HCT116 (cell line): ENCODE data around the gene OVAAL. TPM values are rescaled to one million over a fixed set of nuclear protein-coding genes. Genes with fewer than 3 reads are reported as not detected.

Source experiments
- ATAC-seq: fragments of 200-7000 bp; cut with Tn5 transposase; 2 replicates; pipeline ENCODE4 v1.9.1; 2020; ENCODE audit warnings: mild to moderate bottlenecking, moderate library complexity
- BruUV-seq: library from RNA; stranded (reverse); fragments of 400-500 nt; replicated peaks from 2 replicates; lab custom pipeline; 2021; lab: Mats Ljungman, UMichigan
- CTCF ChIA-PET: fragments of 300-600 bp; sonication (Branson Sonifier 250); formaldehyde crosslinking; loops from one replicate; lab custom pipeline; 2021; ENCODE audit warnings: antibody characterized with exemption; lab: Charles Lee
- POLR2A ChIA-PET: fragments of 300-600, 350-600 bp; sonication (Branson Sonifier 250); formaldehyde crosslinking; loops from one replicate; lab custom pipeline; 2021; ENCODE audit warnings: antibody characterized with exemption; lab: Charles Lee
- RAD21 ChIA-PET, 2 experiments: fragments of 300-600 bp; sonication (Branson Sonifier 250); formaldehyde crosslinking; loops; one replicate each; lab custom pipeline; 2023; ENCODE audit warnings: low total read pairs in 2 of 2; ENCODE audit not compliant: uncharacterized antibody in 2 of 2, unreplicated experiment in 2 of 2, low non-redundant PET in 1 of 2; lab: Charles Lee
- DNase-seq: peaks from one replicate; pipeline ENCODE4 v3.0.0-alpha.2; 2010; ENCODE audit warnings: low read depth, low spot score
- H2AFZ ChIP-seq: fragments of 200-600 bp; shearing (Covaris generic), sonication (generic); 2 replicates; pipeline ENCODE4 v1.6.1; 2017; ENCODE audit warnings: low read depth, mixed run types, mixed read lengths, antibody characterized with exemption, low read length; ENCODE audit not compliant: poor library complexity, severe bottlenecking
- H3K27ac ChIP-seq: 2 replicates; pipeline ENCODE4 v1.5.1; 2012; ENCODE audit warnings: low read depth, low read length
- H3K27me3 ChIP-seq: fragments of 200-600 bp; sonication (generic); 2 replicates; pipeline ENCODE4 v1.6.1; 2016; ENCODE audit warnings: mixed run types, low read length, mixed read lengths; ENCODE audit not compliant: insufficient read depth
- H3K36me3 ChIP-seq, 2 experiments: fragments of 200-500 bp in 1 of 2; fragments of 200-600 bp in 1 of 2; sonication (Bioruptor generic) in 1 of 2; sonication (generic) in 1 of 2; 2 replicates each; pipeline versions ENCODE4 v1.5.1 to v1.6.1; 2014 to 2016; ENCODE audit warnings: low read length in 2 of 2, inconsistent platforms in 1 of 2, mixed read lengths in 1 of 2, mixed run types in 1 of 2; ENCODE audit not compliant: insufficient read depth in 2 of 2, control insufficient read depth in 1 of 2
- H3K4me1 ChIP-seq, 2 experiments: fragments of 200-600 bp in 1 of 2; sonication (generic) in 1 of 2; 2 replicates each; pipeline versions ENCODE4 v1.5.1 to v1.6.1; 2012 to 2017; ENCODE audit warnings: low read length in 2 of 2, inconsistent platforms in 1 of 2, mild to moderate bottlenecking in 1 of 2, mixed read lengths in 1 of 2, mixed run types in 1 of 2, moderate library complexity in 1 of 2; ENCODE audit not compliant: insufficient read depth in 2 of 2, control insufficient read depth in 1 of 2
- H3K4me2 ChIP-seq: fragments of 200-600 bp; sonication (generic); 2 replicates; pipeline ENCODE4 v1.6.1; 2017; ENCODE audit warnings: mixed run types, low read length, mixed read lengths
- H3K4me3 ChIP-seq, 2 experiments: fragments of 200-600 bp in 1 of 2; sonication (generic) in 1 of 2; replicated peaks in 1 of 2; 2 replicates each; pipeline ENCODE4 v1.5.1; 2011 to 2016; ENCODE audit warnings: low read length in 2 of 2, control low read depth in 1 of 2, low read depth in 1 of 2, mild to moderate bottlenecking in 1 of 2, mixed read lengths in 1 of 2, mixed run types in 1 of 2
- H3K79me2 ChIP-seq: fragments of 200-600 bp; sonication (generic); 2 replicates; pipeline ENCODE4 v1.6.1; 2017; ENCODE audit warnings: mild to moderate bottlenecking, mixed run types, low read length, moderate library complexity, mixed read lengths; ENCODE audit not compliant: insufficient read depth
- H3K9ac ChIP-seq: fragments of 200-600 bp; sonication (generic); 2 replicates; pipeline ENCODE4 v1.6.1; 2016; ENCODE audit warnings: low read length, mixed read lengths
- H3K9me2 ChIP-seq: fragments of 200-600 bp; sonication (generic), shearing (Covaris generic); 2 replicates; pipeline ENCODE4 v1.6.1; 2017; ENCODE audit warnings: mixed run types, mild to moderate bottlenecking, moderate library complexity; ENCODE audit not compliant: insufficient read depth
- H3K9me3 ChIP-seq, 2 experiments: fragments of 200-500 bp in 1 of 2; fragments of 200-600 bp in 1 of 2; sonication (Bioruptor generic) in 1 of 2; sonication (generic) in 1 of 2; 2 replicates each; pipeline ENCODE4 v1.6.1; 2014 to 2017; ENCODE audit warnings: low read length in 2 of 2, mixed read lengths in 2 of 2, inconsistent platforms in 1 of 2, low read depth in 1 of 2, mild to moderate bottlenecking in 1 of 2, mixed run types in 1 of 2, moderate library complexity in 1 of 2; ENCODE audit not compliant: control insufficient read depth in 1 of 2, insufficient read depth in 1 of 2
- H4K20me1 ChIP-seq: fragments of 200-600 bp; sonication (generic), shearing (Covaris generic); 2 replicates; pipeline ENCODE4 v1.6.1; 2017; ENCODE audit warnings: mixed run types, mild to moderate bottlenecking, moderate library complexity; ENCODE audit not compliant: insufficient read depth
- CBX3 ChIP-seq: IDR thresholded peaks from 2 replicates; pipeline ENCODE4 v1.6.1; 2012; ENCODE audit warnings: low read depth
- EGR1 ChIP-seq: IDR thresholded peaks from 2 replicates; pipeline ENCODE4 v1.6.1; 2012; ENCODE audit warnings: low read depth
- FOSL1 ChIP-seq: IDR thresholded peaks from 2 replicates; pipeline ENCODE4 v1.6.1; 2012; ENCODE audit warnings: low read depth
- JUND ChIP-seq: IDR thresholded peaks from 2 replicates; pipeline ENCODE4 v1.6.1; 2012
- MAX ChIP-seq: IDR thresholded peaks from 2 replicates; pipeline ENCODE4 v1.6.1; 2012
- SRF ChIP-seq: IDR thresholded peaks from 2 replicates; pipeline ENCODE4 v1.6.1; 2012; ENCODE audit warnings: low read depth
- ZBTB33 ChIP-seq: IDR thresholded peaks from 2 replicates; pipeline ENCODE4 v1.6.1; 2011; ENCODE audit warnings: mild to moderate bottlenecking, low read length, moderate library complexity; ENCODE audit not compliant: insufficient replicate concordance; ENCODE audit errors: extremely low read depth
- intact Hi-C: fragments of 100-400 bp; cut with micrococcal nuclease; formaldehyde crosslinking; loops from 2 replicates; pipeline ENCODE4 v1.10.0; 2022
- total RNA-seq: library from RNA; stranded (reverse); gene quantifications from one replicate; pipeline ENCODE4 v1.2.1, GENCODE V29; 2021; ENCODE audit not compliant: unreplicated experiment
- TF ChIP-seq, protein P1 (sequence below): IDR thresholded peaks from 2 replicates; pipeline ENCODE4 v1.6.1; 2012

Gene OVAAL
- total RNA-seq, 1 experiment from 2014 or later: not detected

- ChIA-PET RAD21 (no interaction called here), CTCF (interaction anchor here (0.6 to 2.1 kb wide), 2 partner anchors 10 to 368 kb away, joined by 5 to 6 read pairs; no protein-coding TSS in a partner anchor), POLR2A (no interaction called here)
- intact Hi-C loops: no loop called here
- Histone ChIP-seq H3K9me2 (no peaks in the 10 kb centered on the region), H3K9me3 (no peaks in the 10 kb centered on the region), H3K36me3 (no peaks in the 10 kb centered on the region), H3K79me2 (no peaks in the 10 kb centered on the region), H3K4me3 (no peak overlapping the region), H3K27me3 (no peaks in the 10 kb centered on the region), H3K4me1 (peaks cover 14 to 25% of the 10 kb centered on the region in 2 experiments), H3K27ac (no peak overlapping the region), H3K9ac (no peak overlapping the region), H4K20me1 (no peaks in the 10 kb centered on the region), H2AFZ (no peak overlapping the region), H3K4me2 (no peak overlapping the region)
- ATAC-seq (no peak), DNase-seq (no peak)
- BruUV-seq: no TSS peak
- TF ChIP-seq MAX: no peak
- TF ChIP-seq ZBTB33: no peak
Observed at GRCh38 chr1:180525715-180526039, 33.1 kb upstream of the OVAAL start.

- Histone ChIP-seq H3K9me2 (no peaks in the 10 kb centered on the region), H3K36me3 (no peaks in the 10 kb centered on the region), H3K4me3 (peak overlapping the region in 1 of 2 experiments; percentile 13; a peak in 1 of 4 replicates), H4K20me1 (no peaks in the 10 kb centered on the region), H3K4me2 (peak overlapping the region; percentile 57), H2AFZ (peak overlapping the region; percentile 77), H3K27me3 (no peaks in the 10 kb centered on the region), H3K9me3 (no peaks in the 10 kb centered on the region), H3K4me1 (peaks cover 4 to 14% of the 10 kb centered on the region in 2 experiments), H3K27ac (no peak overlapping the region), H3K9ac (no peak overlapping the region), H3K79me2 (no peaks in the 10 kb centered on the region)
- no TSS peak for BruUV-seq
- intact Hi-C loops: no loop called here
- ChIA-PET RAD21 (no interaction called here), CTCF (no interaction called here), POLR2A (no interaction called here)
- peak; percentile 90 for ATAC-seq
- TF ChIP-seq EGR1 (peak; percentile 82), FOSL1 (peak; percentile 69), SRF (no peak), CBX3 (peak; percentile 71), ZBTB33 (no peak), JUND (peak; percentile 69)
- TF ChIP-seq, protein P1, sequence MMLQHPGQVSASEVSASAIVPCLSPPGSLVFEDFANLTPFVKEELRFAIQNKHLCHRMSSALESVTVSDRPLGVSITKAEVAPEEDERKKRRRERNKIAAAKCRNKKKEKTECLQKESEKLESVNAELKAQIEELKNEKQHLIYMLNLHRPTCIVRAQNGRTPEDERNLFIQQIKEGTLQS: no peak
- DNase-seq: no peak
Observed at GRCh38 chr1:180527101-180527669, 31.6 kb upstream of the OVAAL start.
